Panc1 (cell line): ENCODE results near the gene ZFP1.

Source experiments
- CTCF ChIP-seq: fragments of 450-650 bp; IDR thresholded peaks from 2 replicates; pipeline ENCODE4 v1.5.1; 2017; ENCODE audit warnings: mild to moderate bottlenecking
- POLR2AphosphoS5 ChIP-seq: IDR thresholded peaks from 2 replicates; pipeline ENCODE4 v1.6.1; 2012; ENCODE audit warnings: mild to moderate bottlenecking, low read depth, low read length, moderate library complexity
- REST ChIP-seq, 2 experiments: IDR thresholded peaks; 2 replicates each; pipeline ENCODE4 v1.6.1; 2011 to 2012; ENCODE audit warnings: low read depth in 2 of 2, control low read depth in 1 of 2, low read length in 1 of 2, mild to moderate bottlenecking in 1 of 2, moderate library complexity in 1 of 2; ENCODE audit not compliant: insufficient read depth in 1 of 2
- SIN3A ChIP-seq: IDR thresholded peaks from 2 replicates; pipeline ENCODE4 v1.6.1; 2012; ENCODE audit warnings: low read depth, mild to moderate bottlenecking, low read length, moderate library complexity, borderline replicate concordance; ENCODE audit not compliant: insufficient read depth
- TCF7L2 ChIP-seq: IDR thresholded peaks from 2 replicates; pipeline ENCODE4 v1.6.1; 2011; ENCODE audit warnings: mild to moderate bottlenecking, low read depth, low read length, inconsistent platforms

- TF ChIP-seq CTCF = no peak
- TF ChIP-seq SIN3A = no peak
- no peak for TF ChIP-seq POLR2AphosphoS5
- no peak for TF ChIP-seq TCF7L2
- no peak for TF ChIP-seq REST (IDR thresholded peaks at IDR 0.05; ENCODE audit: insufficient read depth in 1 of 2, low read depth in 2 of 2, low read length in 1 of 2)
Observed at GRCh38 chr16:75111961-75112733, 36.2 kb upstream of the ZFP1 start.
